Testis (tissue), 3 donors: ENCODE data around the gene OR11A1. TPM values are rescaled to one million over a fixed set of nuclear protein-coding genes. Genes with fewer than 3 reads are reported as not detected.

ENCODE experiments used
- DNase-seq: peaks from one replicate; pipeline ENCODE4 v3.0.0-alpha.2; 2019
- H3K27ac ChIP-seq, 2 donors: fragments of 200-600 bp; sonication (generic); one replicate each; pipeline ENCODE4 v1.5.1; 2019
- H3K27me3 ChIP-seq: fragments of 200-600 bp; sonication (generic); one replicate; pipeline ENCODE4 v1.5.1; 2019
- H3K36me3 ChIP-seq: fragments of 200-600 bp; sonication (generic); one replicate; pipeline ENCODE4 v1.5.1; 2017; ENCODE audit warnings: low read depth; ENCODE audit errors: missing control alignments
- H3K4me1 ChIP-seq: fragments of 200-600 bp; sonication (generic); one replicate; pipeline ENCODE4 v1.5.1; 2019
- H3K4me3 ChIP-seq, 2 donors: fragments of 200-600 bp; sonication (generic); one replicate each; pipeline ENCODE4 v1.5.1; 2017 to 2019
- H3K9me3 ChIP-seq: fragments of 200-600 bp; sonication (generic); one replicate; pipeline ENCODE4 v1.5.1; 2017
- CTCF ChIP-seq, 3 experiments: fragments of 450-650 bp in 2 of 3; fragments of 200-600 bp in 1 of 3; sonication (generic) in 1 of 3; IDR thresholded peaks; one replicate each; pipeline ENCODE4 v1.5.1; 2016 to 2019; ENCODE audit warnings: antibody characterized with exemption in 3 of 3, mild to moderate bottlenecking in 2 of 3, moderate library complexity in 1 of 3
- POLR2A ChIP-seq: fragments of 450-650 bp; IDR thresholded peaks from one replicate; pipeline ENCODE4 v1.6.1; 2017; ENCODE audit warnings: antibody characterized with exemption, mild to moderate bottlenecking, moderate library complexity
- WGBS, 2 donors: methylation state at CpG; one replicate each; pipeline ENCODE4 v1.1.5; 2018; 5-methylcytosine and 5-hydroxymethylcytosine counted together
- intact Hi-C: fragments of 100-400 bp; cut with DNase I; formaldehyde crosslinking; loops from one replicate; pipeline ENCODE4 v1.15.1; 2023; ENCODE audit warnings: low total_unique reads
- polyA plus RNA-seq: library from polyadenylated mRNA; stranded (reverse); fragments of 350-450 nt; fragmentation: Illumina TruSeq; extraction: RNeasy Lipid Tissue Mini Kit (QIAGEN cat#74804); gene quantifications from one replicate; pipeline ENCODE4 v1.2.3, GENCODE V29; 2014; ENCODE audit warnings: low read depth, low replicate concordance; ENCODE audit not compliant: insufficient read depth
- total RNA-seq, 2 donors: library from RNA; depleted of rRNA; stranded (reverse); fragments of >200 nt; gene quantifications; one replicate each; pipeline ENCODE4 v1.2.3, GENCODE V29; 2016

Gene OR11A1
- total and polyA plus RNA-seq, 3 donors from 2014 or later = 0.13 to 0.71 (median 0.19) TPM

GRCh38 chr6:29477923-29478450 lies 21.1 kb upstream of the OR11A1 start:
- TF ChIP-seq POLR2A (no peak), CTCF (IDR thresholded peaks at IDR 0.05) (no peak)
- 70 to 77% methylated on average over 5 of the region's 5 CpGs for WGBS, 2 donors
- Histone ChIP-seq H3K27me3 (no peaks in the 10 kb centered on the region), H3K4me3 (no peak overlapping the region), H3K4me1 (no peaks in the 10 kb centered on the region), H3K9me3 (no peaks in the 10 kb centered on the region), H3K36me3 (no peaks in the 10 kb centered on the region), H3K27ac (no peak overlapping the region)
- intact Hi-C loops = no loop called here
- DNase-seq = no peak

DNA sequence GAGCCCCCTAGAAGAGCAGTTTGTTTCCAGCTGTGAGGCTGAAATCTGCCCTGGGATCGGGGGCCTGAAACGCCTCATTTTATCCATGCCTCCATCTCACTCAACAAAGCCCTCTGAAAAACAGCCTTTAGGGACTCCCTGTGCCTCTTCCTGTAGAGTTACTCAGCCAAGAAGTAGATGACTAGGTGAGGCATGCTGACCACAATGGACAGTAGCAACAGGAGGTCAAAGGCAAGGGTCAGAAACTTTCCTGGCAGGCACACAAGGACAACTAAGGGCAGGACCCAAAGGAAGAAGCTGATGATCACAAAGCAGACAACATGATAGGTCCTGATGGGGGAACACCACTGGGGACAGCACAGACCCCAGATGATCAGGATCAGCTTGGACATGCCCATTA lies 18.1 kb upstream of the OR11A1 start:
- WGBS, 2 donors = 71 to 93% methylated on average over 2 of the region's 2 CpGs
- Histone ChIP-seq H3K4me1 (no peaks in the 10 kb centered on the region), H3K9me3 (no peaks in the 10 kb centered on the region), H3K36me3 (no peaks in the 10 kb centered on the region), H3K4me3 (no peak overlapping the region), H3K27ac (no peak overlapping the region), H3K27me3 (no peaks in the 10 kb centered on the region)
- DNase-seq = no peak
- intact Hi-C loops = no loop called here
- TF ChIP-seq CTCF (IDR thresholded peaks at IDR 0.05) (no peak), POLR2A (no peak)

- intact Hi-C loops = no loop called here
- no peak for TF ChIP-seq POLR2A
- Histone ChIP-seq H3K9me3 (no peaks in the 10 kb centered on the region), H3K36me3 (no peaks in the 10 kb centered on the region), H3K4me3 (no peak overlapping the region), H3K4me1 (no peaks in the 10 kb centered on the region), H3K27ac (no peak overlapping the region), H3K27me3 (no peaks in the 10 kb centered on the region)
- DNase-seq = no peak
- WGBS, 2 donors = 78 to 79% methylated on average over 6 of the region's 6 CpGs
These were observed 9.4 kb upstream of the OR11A1 start for GRCh38 chr6:29466241-29466640.

- H3K4me3 ChIP-seq = no peak overlapping the region
- TF ChIP-seq CTCF (IDR thresholded peaks at IDR 0.05) = no peak
- TF ChIP-seq POLR2A = no peak
- no peaks in the 10 kb centered on the region for H3K4me1 ChIP-seq
- H3K27me3 ChIP-seq = no peaks in the 10 kb centered on the region
- DNase-seq = no peak
- no peaks in the 10 kb centered on the region for H3K9me3 ChIP-seq
- 86 to 88% methylated on average over 2 of the region's 2 CpGs for WGBS, 2 donors
- no peak overlapping the region for H3K27ac ChIP-seq
- H3K36me3 ChIP-seq = no peaks in the 10 kb centered on the region
- intact Hi-C loops = no loop called here
These were observed 8.9 kb upstream of the OR11A1 start for GRCh38 chr6:29465801-29466200.

DNA sequence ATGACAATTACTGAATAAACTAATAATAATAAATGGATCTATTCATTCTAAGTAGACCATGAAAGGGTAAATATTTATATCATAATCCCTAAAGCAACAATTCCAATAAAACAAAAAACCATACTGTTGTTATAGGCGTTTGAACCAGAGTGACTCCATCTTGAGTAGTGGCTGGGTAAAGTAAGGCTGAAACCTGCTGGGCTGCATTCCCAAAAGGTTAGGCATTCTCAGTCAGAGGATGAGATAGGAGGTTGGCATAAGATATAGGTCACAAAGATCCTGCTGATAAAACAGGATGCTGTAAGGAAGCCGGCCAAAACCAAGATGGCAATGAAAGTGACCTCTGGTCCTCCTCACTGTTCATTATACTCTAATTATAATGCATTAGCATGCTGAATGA lies 8.4 kb upstream of the OR11A1 start:
- 82 to 88% methylated on average over 2 of the region's 2 CpGs for WGBS, 2 donors
- no peaks in the 10 kb centered on the region for H3K27me3 ChIP-seq

More for the DNA sequence above, 8.4 kb upstream of the OR11A1 start:
- DNase-seq = no peak
- no peaks in the 10 kb centered on the region for H3K36me3 ChIP-seq
- intact Hi-C loops = no loop called here
- no peaks in the 10 kb centered on the region for H3K9me3 ChIP-seq
- no peak overlapping the region for H3K4me3 ChIP-seq
- TF ChIP-seq CTCF (IDR thresholded peaks at IDR 0.05) (no peak), POLR2A (no peak)
- no peaks in the 10 kb centered on the region for H3K4me1 ChIP-seq
- no peak overlapping the region for H3K27ac ChIP-seq
